Esophagus mucosa (tissue), 1 donor: ENCODE results near the gene KCNG2. TPM values are rescaled to one million over a fixed set of nuclear protein-coding genes. Genes with fewer than 3 reads are reported as not detected.
A peak's percentile ranks its signal among the peaks of the same experiment; 100 is the strongest.
"Not testable (repeated sequence)": the region's sequence is repeated elsewhere in the genome, so short reads cannot be mapped to it uniquely, and the experiment has no call there.

Experiments
- ATAC-seq: fragments of 200-7000 bp; cut with Tn5 transposase; one replicate; pipeline ENCODE4 v1.9.1; 2020
- total RNA-seq: library from RNA; stranded (reverse); gene quantifications from one replicate; pipeline ENCODE4 v1.2.4, GENCODE V29; 2023
- donor health status: DM: yes; HTN: yes; CAD: no.

Gene KCNG2
- total RNA-seq, 1 donor from 2014 or later, result 0.20 TPM

DNA sequence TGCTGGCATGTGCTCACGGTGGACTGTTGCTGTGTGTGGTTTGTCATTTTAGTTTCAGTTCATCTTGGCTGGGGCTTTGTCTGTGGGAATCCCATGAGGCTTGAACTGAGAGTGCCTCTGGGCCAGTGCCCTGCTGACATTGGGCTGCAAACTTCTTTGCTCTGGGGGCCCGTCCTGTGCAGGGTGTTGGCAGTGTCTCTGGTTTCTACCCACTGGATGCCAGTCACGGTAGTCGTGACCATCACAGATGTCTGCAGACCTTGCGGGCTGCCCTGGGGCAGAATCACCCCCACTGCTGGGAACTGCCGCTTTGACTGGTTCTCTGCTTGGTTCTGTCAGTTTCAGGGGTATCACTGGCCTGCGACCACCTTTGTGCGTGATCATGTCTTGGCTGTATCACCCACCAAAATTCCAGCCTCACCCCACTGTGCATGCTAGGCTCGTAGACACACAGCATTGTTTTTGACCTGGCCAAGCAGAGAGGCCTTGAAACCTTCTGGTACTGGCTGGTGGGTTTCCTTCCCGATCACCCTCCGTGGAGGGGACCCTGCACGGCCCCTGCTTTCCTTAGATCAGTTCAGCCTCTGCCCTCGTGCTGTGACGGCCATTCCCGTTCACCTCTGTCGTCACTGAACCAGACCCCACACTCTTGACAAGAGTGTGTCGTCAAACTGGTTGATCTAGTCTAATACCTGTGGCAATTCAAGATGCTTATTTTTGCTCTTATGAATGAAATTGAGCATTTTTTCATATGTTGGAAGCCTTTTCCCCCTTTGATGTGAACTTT, 57.6 kb downstream of the KCNG2 start:
- peak; percentile 22 for ATAC-seq

DNA sequence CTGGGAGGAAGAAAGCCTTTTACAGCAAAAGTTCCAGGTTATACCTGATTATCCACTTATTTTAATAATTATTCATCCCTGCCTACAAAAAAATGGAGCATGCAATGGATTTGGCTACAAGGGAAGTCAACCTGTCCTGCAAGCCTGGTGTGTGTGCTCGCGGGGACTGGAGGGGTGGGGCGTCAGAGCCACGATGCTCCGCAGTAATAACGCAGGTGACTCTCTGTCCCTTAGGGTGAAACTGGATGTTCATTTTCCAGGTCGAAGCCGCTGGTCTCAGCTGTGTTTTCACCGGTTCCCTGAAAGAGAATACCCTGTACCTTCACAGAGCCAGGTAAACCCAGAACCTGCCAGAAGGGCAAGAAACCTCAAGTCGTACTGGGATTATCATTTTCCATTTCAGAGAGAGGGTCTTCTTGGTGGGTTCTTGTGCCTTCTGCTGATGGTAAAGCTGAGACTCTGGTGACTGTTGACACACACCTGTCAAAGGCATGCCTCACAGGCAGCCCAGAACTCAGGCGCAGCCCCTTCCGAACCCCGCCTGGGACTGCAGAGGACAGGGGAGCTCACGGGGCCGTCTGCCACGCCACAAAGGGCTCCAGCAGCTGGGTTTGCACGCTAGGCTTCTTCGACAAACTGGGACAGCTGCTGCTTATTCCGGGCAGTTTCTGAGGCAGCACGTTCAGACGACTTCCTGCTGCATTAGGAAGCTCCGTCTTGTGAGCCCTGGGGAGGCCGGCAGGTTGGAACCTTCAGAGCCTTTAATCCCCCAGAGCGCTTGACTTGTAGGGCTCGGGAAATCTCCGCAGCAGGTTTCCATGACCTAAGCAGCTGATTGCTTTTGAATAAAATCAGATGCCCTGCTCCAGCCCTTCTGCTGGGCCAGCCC, 58.6 kb downstream of the KCNG2 start:
- peak; percentile 41 for ATAC-seq

DNA sequence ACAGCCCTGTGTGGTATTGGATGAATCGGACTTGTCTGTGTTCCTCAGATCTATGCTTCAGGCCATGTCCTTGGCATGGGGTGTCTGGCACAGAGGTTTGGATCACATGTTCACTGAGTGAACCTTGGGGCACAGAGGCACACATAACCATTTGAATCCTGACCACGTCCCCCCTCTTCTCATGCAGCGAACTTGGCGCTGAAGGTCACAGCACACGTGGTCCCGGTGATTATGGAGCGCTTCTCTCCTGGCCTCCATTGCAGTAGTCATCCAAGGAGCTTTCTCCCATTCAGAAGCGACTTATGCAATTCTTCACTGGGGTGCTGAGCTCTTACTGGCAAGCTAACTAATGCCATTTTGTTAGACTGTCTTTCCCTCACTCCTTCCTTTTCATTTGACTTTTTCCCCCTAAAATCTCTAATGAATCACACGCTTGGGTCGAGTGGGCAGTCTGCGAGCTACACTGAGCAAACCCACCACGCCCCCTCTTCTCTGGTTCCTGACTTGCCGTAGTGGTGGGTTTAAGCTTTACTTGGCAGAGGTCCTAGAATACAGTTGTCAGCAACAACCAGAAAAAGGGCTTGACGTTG, 59.4 kb downstream of the KCNG2 start:
- ATAC-seq, result peak; percentile 28

DNA sequence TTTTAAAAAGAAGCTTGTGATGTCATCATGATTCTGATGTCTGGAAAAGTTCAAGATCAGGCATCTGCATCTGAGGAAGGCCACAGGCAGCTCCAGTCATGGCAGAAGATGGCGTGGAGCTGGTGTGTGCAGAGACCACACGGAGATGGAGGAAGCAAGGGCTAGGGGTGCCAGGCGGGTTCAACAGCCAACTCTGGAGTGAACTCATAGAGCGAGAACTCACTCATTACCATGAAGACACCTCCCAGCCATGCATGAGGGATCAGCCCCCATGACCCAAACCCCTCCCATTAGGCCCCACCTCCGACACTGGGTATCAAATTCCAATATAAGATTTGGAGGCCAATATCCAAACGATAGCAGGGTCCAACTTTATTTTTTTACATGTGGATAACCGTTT, 61.6 kb downstream of the KCNG2 start:
- no peak for ATAC-seq

DNA sequence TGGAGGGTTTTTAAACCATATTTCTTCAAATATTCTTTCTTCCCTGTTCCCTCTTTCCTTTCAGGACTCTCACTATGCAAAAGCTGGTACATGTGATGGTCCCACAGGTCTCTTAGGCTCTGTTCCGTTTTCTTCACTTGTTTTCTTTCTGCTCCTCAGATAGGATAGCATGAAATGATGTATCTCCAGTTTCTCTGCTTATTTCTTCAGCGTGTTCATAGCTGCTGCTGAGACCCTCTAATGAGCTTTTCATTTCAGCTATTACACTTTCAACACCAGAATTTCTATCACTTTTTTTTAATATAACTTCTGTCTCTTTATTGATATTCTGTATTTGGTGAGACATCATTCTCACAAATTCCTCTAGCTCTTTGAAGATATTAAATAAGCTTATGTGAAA, 63.9 kb downstream of the KCNG2 start:
- ATAC-seq, result no peak

DNA sequence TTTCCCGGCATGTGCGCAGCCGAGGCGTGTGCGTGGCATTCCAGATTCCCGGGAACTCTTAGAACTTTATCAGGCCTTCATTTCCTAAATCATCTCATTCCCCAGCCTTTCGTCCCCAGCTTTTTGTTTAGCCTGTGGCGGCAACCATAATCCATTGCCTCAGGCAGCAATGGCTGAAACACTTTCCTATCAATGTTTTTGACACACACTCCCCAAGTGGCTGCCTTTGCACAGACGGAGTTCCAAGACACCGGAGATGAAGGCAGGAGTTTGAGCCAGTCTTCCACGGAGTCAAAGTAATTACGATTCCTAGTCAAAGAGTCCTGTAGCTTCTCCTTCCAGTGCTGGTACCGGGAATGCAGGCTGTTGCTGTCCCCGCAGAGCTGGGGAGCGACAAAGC, 64.8 kb downstream of the KCNG2 start:
- no peak for ATAC-seq

DNA sequence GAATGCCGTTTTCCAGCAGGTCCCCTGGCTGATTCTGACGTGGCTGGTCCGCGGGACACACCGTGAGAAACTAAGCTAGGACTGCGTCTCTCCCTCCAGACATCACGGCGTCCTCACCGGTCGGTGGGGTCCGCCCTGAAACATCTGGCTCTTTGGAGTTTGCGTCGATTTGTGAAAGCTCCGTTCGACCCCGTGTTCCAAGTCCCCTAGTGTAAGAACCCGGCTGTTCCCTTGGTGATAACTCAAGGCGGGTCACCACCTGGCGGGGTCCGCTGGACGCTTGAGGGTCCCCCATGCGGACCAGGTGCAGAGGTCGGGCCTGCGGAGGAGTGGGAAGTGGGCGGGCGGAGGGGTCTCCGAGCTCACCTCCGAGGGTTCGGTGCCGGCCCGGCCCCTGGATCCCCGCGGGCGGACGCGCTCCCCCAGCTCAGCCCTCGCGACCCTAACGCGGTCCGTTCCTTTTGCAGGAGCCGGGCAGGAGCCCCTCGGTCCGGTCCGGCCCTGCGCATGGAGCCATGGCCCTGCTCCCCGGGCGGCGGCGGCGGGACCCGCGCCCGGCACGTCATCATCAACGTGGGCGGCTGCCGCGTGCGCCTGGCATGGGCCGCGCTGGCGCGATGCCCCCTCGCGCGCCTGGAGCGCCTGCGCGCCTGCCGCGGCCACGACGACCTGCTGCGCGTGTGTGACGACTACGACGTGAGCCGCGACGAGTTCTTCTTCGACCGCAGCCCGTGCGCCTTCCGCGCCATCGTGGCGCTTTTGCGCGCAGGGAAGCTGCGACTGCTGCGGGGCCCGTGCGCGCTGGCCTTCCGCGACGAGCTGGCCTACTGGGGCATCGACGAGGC, 65.6 kb downstream of the KCNG2 start:
- no peak for ATAC-seq

DNA sequence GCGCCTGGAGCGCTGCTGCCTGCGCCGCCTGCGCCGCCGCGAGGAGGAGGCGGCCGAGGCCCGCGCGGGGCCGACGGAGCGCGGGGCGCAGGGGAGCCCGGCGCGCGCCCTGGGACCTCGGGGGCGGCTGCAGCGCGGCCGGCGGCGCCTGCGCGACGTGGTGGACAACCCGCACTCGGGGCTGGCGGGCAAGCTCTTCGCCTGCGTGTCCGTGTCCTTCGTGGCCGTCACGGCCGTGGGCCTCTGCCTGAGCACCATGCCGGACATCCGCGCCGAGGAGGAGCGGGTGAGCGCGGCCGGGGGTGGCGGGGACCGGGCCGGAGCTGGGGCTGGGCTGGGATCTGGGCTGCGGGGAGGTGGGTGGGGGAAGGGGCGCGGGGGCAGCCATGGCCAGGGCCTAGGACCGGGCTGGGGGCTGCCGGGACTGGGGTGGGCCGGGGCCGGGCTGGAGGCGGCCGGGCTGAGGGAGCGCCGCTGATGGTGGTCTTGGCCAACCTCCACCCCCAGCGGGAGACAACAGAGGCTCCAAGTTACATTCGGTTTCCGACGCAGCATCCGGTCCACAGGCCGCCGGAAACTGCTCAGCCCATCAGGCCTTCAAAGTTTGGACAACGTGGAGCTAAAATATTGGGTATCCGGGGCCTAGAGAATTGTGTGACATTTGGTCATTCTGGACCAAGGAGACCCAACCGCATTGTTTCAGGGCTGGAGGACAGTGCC, 66.4 kb downstream of the KCNG2 start:
- no peak for ATAC-seq

DNA sequence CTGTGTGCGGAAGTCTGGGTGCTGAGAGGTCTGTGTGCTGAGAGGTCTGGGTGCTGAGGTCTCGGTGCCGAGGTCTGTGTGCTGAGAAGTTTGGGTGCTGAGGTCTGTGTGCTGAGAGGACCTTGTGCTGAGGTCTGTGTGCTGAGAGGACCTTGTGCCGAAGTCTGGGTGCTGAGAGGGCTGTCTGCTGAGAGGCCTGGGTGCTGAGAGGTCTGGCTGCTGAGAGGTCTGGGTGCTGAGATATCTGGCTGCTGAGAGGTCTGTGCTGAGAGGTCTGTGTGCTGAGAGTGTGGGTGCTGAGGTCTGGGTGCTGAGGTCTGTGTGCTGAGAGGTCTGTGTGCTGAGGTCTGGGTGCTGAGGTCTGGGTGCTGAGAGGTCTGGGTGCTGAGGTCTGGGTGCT, 67.2 kb downstream of the KCNG2 start:
- not testable (repeated sequence) for ATAC-seq

DNA sequence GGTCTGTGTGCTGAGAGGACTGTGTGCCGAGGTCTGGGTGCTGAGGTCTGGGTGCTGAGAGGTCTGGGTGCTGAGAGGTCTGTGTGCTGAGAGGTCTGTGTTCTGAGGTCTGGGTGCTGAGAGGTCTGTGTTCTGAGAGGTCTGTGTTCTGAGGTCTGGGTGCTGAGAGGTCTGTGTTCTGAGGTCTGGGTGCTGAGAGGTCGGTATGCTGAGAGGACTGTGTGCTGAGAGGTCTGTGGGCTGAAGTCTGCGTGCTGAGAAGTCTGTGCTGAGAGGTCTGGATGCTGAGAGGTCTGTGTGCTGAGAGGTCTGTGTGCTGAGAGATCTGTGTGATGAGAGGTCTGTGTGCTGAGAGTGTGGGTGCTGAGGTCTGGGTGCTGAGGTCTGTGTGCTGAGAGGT, 68.2 kb downstream of the KCNG2 start:
- ATAC-seq, result not testable (repeated sequence)

DNA sequence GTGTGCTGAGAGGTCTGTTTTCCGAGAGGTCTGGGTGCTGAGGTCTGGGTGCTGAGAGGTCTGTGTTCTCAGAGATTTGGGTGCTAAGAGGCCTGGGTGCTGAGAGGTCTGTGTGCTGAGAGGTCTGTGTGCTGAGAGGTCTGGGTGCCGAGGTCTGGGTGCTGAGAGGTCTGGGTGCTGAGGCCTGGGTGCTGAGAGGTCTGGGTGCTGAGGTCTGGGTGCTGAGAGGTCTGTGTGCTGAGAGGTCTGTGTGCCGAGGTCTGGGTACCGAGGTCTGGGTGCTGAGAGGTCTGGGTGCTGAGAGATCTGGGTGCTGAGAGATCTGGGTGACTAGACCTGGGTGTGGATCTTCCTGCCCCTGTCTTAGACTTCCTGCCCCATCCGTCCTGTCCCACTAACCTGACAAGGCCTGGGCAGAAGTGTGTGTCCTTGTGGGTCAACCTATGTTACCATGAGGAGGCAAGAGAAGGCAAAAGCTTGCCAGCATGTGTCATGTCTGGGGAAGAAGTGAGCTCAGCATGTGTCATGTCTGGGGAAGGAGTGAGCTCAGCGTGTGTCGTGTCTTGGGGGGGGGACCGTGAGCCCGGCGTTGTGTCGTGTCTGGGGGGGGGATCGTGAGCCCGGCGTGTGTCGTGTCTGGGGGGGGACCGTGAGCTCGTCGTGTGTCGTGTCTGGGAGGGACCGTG, 69.3 kb downstream of the KCNG2 start:
- peak; percentile 33 for ATAC-seq

DNA sequence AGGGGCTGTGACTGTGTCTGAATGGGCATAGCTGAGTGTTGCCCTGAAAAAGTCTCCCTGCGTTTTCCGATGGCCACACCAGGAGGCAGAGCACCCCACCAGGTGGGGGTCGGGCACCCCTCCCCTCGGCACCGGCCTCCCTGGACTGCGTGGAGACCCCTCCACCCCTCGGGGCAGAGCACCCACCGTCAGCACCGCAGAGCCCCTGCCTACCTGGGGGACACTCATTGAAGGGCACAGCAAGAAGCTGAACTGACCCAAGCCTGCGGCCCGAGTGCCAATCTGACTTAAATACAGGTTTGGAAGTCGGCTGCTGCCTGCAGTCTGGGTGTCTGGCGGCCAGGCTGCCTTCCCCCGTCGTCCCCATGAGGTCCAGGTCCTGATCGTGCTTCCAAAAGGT, 69.9 kb downstream of the KCNG2 start:
- ATAC-seq, result no peak

DNA sequence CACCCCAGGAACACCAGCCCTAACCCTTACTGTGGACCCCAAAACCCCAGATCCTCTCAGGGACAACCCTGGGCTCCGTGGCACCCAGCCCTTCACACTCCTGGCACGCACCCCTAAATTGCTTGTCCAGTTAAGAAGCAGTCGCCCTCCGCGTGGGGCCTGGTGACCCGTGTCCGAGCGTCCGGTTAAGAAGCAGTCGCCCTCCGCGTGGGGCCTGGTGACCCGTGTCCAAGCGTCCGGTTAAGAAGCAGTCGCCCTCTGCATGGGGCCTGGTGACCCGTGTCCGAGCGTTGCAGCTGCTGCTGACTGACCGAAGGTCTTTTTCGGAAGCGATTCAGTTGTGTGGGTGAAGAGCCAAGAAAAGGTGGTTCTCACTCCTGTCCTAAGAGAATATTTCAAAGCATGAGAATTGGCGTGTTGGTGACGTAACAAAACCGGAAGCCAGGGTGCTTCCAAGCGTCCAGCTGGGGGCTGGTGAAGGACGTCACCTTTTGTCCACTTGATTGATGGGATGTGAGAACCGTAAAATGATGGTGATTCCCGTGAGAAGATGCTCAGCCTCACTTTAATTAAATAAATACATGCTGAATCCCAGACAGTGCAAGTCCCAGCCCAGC, 70.5 kb downstream of the KCNG2 start:
- ATAC-seq, result no peak

DNA sequence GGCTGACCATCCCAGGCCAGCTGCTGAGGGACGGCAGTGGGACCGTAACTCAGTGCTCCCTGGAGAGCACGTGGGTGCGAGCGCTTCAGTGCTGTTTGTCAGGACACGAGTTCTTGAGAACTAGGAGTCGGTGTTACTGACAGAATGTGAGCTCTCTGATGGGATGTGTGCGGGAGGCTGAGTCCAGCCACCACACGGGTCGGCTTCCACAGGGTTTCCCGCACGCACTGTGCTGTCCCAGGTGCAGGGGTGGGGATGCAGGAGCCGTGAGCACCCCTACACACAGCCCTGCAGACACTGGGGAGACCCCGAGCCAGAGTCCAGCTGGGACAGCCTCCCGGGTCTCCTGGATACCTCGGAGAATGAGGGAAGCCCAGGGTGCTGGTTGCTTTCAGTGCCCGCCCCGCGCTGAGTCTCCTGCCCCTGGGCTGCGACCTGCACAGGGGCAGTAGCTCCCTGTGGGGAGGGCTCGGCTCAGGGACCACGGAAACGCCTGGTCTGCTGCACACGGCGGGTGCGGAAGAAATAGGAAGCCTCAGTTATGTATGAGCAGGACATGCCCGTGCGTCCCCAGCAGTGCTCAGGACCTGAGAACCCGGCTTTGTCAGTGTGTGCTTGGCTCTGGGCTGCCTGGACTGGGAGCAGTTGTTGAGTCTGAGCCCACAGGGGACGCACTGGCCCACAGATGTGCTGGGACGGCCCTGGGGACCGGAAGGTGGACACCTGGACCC, 71.2 kb downstream of the KCNG2 start:
- ATAC-seq, result peak; percentile 22

DNA sequence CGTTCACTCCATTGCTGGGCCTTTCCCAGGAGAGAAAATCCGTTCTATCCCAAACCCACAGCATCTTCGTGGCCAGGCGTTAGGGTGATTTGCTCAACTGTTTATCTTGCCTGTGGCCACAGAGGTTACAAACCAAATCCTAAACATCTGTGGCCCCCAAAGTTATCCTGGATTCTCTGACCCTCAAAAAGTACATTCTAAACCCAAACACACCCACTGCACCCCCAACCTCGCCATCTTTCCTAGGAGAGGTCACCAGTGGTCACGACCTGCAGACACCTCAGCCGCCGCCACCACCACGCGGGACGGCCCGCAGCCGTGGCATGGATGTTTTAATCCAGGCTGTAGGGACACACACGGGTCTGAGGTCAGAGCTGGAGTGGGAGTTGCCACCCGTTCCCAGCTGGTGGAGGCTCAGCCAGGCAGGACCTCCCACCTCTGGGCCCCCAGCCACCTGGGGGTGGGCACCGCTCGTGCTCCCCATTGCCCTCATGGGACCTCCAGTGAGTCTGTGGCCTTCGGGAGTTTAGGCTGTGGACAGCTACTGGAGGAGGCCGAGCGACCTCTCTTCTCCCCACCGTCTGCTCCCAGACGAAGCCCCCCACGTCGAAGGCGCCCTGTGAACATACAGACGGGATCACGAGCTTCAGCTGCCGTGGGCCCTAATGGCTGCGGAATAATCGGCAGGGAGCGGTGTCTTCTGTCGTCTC, 72.0 kb downstream of the KCNG2 start:
- no peak for ATAC-seq

DNA sequence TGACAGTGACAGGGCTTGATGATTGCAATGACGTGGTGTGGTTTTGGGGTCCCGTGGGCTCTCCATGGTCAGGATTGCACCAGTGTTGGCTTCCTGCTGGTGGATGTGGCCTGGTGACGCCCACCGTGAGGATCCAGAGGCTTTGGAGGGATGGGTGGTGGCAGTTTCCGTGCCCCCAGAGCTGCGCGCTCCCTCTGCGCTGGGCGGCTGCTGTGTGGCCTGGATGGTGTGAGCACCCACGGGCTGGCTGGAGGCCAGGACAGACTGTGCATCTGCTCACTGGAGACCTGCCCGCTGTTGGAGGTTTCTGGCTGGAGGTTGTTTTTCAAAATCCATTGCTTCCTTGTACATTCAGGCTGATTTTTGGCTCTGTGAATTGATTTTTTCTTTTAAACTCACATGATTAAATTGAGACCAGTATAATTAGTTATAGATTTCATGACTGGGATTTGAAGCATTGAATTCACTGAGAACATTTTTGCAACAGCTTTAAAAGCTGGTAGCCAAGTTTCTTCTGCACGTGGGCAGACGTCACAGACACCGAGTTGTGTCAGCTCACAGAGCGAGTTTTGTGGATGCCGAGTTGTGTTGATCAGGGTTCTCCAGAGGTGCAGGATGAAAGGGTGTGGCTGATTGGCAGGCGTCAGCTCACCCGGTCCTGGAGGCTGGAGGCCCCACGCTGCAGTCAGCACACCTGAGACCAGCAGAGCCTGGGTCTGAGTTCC, 72.7 kb downstream of the KCNG2 start:
- ATAC-seq, result no peak

DNA sequence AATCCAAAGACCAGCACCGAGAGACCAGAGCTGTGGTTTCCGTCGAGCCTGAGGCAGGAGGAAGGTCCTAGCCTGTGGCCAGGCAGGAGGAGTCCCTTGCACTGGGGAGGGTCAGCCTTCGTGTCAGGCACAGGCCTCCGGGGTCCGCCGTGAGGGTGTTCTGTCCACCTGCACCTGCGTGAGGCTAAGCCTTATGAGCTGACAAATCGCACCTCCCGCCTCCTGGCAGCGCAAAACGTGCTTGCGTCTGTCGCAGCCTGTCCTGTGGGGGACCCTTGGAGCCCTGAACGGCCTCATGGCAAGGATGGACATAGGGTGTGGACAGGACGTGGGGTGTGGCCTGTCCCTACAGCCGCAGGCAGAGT, 73.3 kb downstream of the KCNG2 start:
- ATAC-seq, result no peak

DNA sequence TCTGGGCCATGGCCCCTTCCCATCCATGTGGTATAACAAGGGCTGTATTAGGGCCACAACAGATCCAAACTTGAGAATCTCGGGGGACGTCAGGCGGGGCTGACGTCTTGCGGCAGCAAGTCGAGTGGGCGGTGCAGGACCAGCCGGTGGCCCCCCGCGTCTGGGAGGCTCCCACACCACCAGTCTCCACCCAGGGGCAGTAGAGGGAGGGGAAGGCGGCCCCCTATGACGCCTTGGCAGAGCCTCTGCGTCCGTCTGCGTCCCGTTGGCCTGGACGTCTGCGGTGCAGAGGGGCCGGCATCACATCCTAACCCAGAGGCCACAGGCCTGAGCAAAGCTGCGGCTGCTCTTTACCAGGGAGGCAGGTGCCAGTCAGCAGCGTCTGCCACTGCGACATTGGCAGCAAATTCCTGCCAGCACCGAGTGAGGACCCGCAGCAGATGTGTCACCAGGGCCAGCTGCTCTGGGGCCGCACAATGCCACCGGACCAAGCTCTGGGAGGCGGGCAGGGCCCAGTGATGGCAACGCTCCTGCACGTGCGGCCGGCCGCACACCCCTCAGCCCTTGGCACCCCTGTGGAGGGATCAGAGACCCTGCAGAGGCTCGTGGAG, 73.8 kb downstream of the KCNG2 start:
- no peak for ATAC-seq
